H1 (cell line): ENCODE results near the gene ABCA13. TPM values are rescaled to one million over a fixed set of nuclear protein-coding genes. Genes with fewer than 3 reads are reported as not detected.

Experiments
- CTCF ChIA-PET: fragments of 300-600 bp; sonication (Branson Sonifier 250); formaldehyde crosslinking; loops from one replicate; lab custom pipeline; 2021; ENCODE audit not compliant: partially characterized antibody; lab: Charles Lee
- POLR2A ChIA-PET: fragments of 300-600 bp; sonication (Branson Sonifier 250); formaldehyde crosslinking; loops from one replicate; lab custom pipeline; 2021; ENCODE audit warnings: inconsistent platforms; ENCODE audit not compliant: partially characterized antibody; lab: Charles Lee
- DNase-seq, 2 experiments: peaks; one replicate each; pipeline versions ENCODE4 v3.0.0 to v3.0.0-alpha.2; 2010 to 2022; ENCODE audit warnings: low spot score in 2 of 2, low read depth in 1 of 2, mixed read lengths in 1 of 2
- FAIRE-seq: peaks from 2 replicates; lab custom pipeline; 2011; peaks lifted over from hg19 to GRCh38; lab: Jason Lieb, UNC
- H2AFZ ChIP-seq: 2 replicates; pipeline ENCODE4 v1.8.1; 2012; ENCODE audit warnings: low read length, inconsistent platforms
- H2AK5ac ChIP-seq: 2 replicates; pipeline ENCODE4 v1.6.1; 2013; ENCODE audit warnings: low read depth, low read length
- H2BK120ac ChIP-seq: replicated peaks from 2 replicates; pipeline ENCODE3; 2013; ENCODE audit warnings: low read depth, low read length, inconsistent platforms
- H2BK12ac ChIP-seq: 2 replicates; pipeline ENCODE4 v1.6.1; 2013; ENCODE audit warnings: low read depth, low read length
- H2BK15ac ChIP-seq: 2 replicates; pipeline ENCODE4 v1.6.1; 2013; ENCODE audit warnings: low read length
- H2BK20ac ChIP-seq: 2 replicates; pipeline ENCODE4 v1.6.1; 2013; ENCODE audit warnings: low read length
- H2BK5ac ChIP-seq: 2 replicates; pipeline ENCODE4 v1.6.1; 2013; ENCODE audit warnings: low read depth, low read length
- H3K14ac ChIP-seq: 2 replicates; pipeline ENCODE4 v1.6.1; 2013; ENCODE audit warnings: inconsistent platforms; ENCODE audit not compliant: insufficient read length
- H3K18ac ChIP-seq: 2 replicates; pipeline ENCODE4 v1.6.1; 2013; ENCODE audit warnings: low read length; ENCODE audit errors: extremely low read depth
- H3K23ac ChIP-seq: 2 replicates; pipeline ENCODE4 v1.6.1; 2013; ENCODE audit warnings: inconsistent platforms; ENCODE audit not compliant: insufficient read length
- H3K23me2 ChIP-seq: 2 replicates; pipeline ENCODE4 v1.6.1; 2013; ENCODE audit warnings: low read depth, low read length
- H3K27ac ChIP-seq: 2 replicates; pipeline ENCODE4 v1.6.1; 2011; ENCODE audit warnings: low read depth, low read length, inconsistent platforms
- H3K27me3 ChIP-seq, 4 experiments: replicated peaks in 1 of 4; 1 replicate in 1 of 4; 2 replicates in 3 of 4; pipeline versions ENCODE4 v1.6.1 to v1.8.1; 2011 to 2013; ENCODE audit warnings: low read length in 3 of 4, mild to moderate bottlenecking in 3 of 4, inconsistent platforms in 2 of 4, mixed read lengths in 2 of 4, moderate library complexity in 1 of 4; ENCODE audit not compliant: control insufficient read depth in 3 of 4, insufficient read depth in 3 of 4; ENCODE audit errors: extremely low read depth in 1 of 4
- H3K36me3 ChIP-seq, 4 experiments: 2 replicates each; pipeline versions ENCODE4 v1.6.1 to v1.8.1; 2011 to 2013; ENCODE audit warnings: mild to moderate bottlenecking in 4 of 4, low read length in 3 of 4, moderate library complexity in 2 of 4, control low read depth in 1 of 4, inconsistent platforms in 1 of 4; ENCODE audit not compliant: insufficient read depth in 4 of 4, control insufficient read depth in 2 of 4
- H3K4ac ChIP-seq: replicated peaks from 2 replicates; pipeline ENCODE3; 2013; ENCODE audit warnings: low read length, low read depth, mixed read lengths, inconsistent platforms; ENCODE audit not compliant: insufficient read length
- H3K4me1 ChIP-seq, 4 experiments: replicated peaks in 1 of 4; 1 replicate in 1 of 4; 2 replicates in 3 of 4; pipeline versions ENCODE4 v1.6.1 to v1.8.1; 2011 to 2013; ENCODE audit warnings: low read length in 3 of 4, inconsistent platforms in 2 of 4, mixed read lengths in 1 of 4; ENCODE audit not compliant: insufficient read depth in 4 of 4, control insufficient read depth in 3 of 4
- H3K4me2 ChIP-seq, 2 experiments: 2 replicates each; pipeline versions ENCODE4 v1.6.1 to v1.8.1; 2011 to 2013; ENCODE audit warnings: low read depth in 2 of 2, low read length in 2 of 2, control low read depth in 1 of 2, inconsistent platforms in 1 of 2, mild to moderate bottlenecking in 1 of 2; ENCODE audit not compliant: insufficient read depth in 1 of 2
- H3K4me3 ChIP-seq, 4 experiments: fragments of 200-600, 300-600 bp in 1 of 4; sonication (generic), shearing (Covaris generic), sonication (Bioruptor Twin) in 1 of 4; 2 replicates each; pipeline versions ENCODE4 v1.5.1 to v1.8.1; 2011 to 2016; ENCODE audit warnings: low read length in 4 of 4, low read depth in 3 of 4, control low read depth in 2 of 4, inconsistent platforms in 2 of 4, mild to moderate bottlenecking in 2 of 4, mixed read lengths in 1 of 4, moderate library complexity in 1 of 4; ENCODE audit not compliant: insufficient read depth in 2 of 4; ENCODE audit errors: extremely low read depth in 1 of 4
- H3K56ac ChIP-seq: replicated peaks from 2 replicates; pipeline ENCODE3; 2013; ENCODE audit warnings: low read depth, mild to moderate bottlenecking, mixed read lengths, low read length, inconsistent platforms; ENCODE audit not compliant: insufficient read length
- H3K79me1 ChIP-seq: 2 replicates; pipeline ENCODE4 v1.6.1; 2013; ENCODE audit warnings: low read depth, low read length, control low read depth
- H3K79me2 ChIP-seq, 2 experiments: 2 replicates each; pipeline versions ENCODE4 v1.6.1 to v1.8.1; 2012 to 2013; ENCODE audit warnings: low read length in 2 of 2, mild to moderate bottlenecking in 2 of 2, inconsistent platforms in 1 of 2; ENCODE audit not compliant: insufficient read depth in 2 of 2, control insufficient read depth in 1 of 2
- H3K9ac ChIP-seq, 4 experiments: replicated peaks in 1 of 4; 1 replicate in 1 of 4; 2 replicates in 3 of 4; pipeline versions ENCODE4 v1.6.1 to v1.8.1; 2011 to 2013; ENCODE audit warnings: low read depth in 3 of 4, low read length in 3 of 4, control low read depth in 2 of 4, mild to moderate bottlenecking in 2 of 4, moderate library complexity in 2 of 4, inconsistent platforms in 1 of 4; ENCODE audit errors: extremely low read depth in 1 of 4
- H3K9me3 ChIP-seq, 2 experiments: 2 replicates each; pipeline versions ENCODE4 v1.6.1 to v1.8.1; 2012 to 2013; ENCODE audit warnings: mild to moderate bottlenecking in 2 of 2, moderate library complexity in 2 of 2, control low read depth in 1 of 2, inconsistent platforms in 1 of 2, low read depth in 1 of 2, low read length in 1 of 2, mixed read lengths in 1 of 2; ENCODE audit not compliant: insufficient read depth in 2 of 2
- H4K20me1 ChIP-seq, 2 experiments: replicated peaks in 1 of 2; 2 replicates each; pipeline versions ENCODE3 to v1.8.1; 2011 to 2013; ENCODE audit warnings: inconsistent platforms in 2 of 2, low read length in 2 of 2, mild to moderate bottlenecking in 1 of 2; ENCODE audit not compliant: insufficient read depth in 2 of 2, control insufficient read depth in 1 of 2
- H4K5ac ChIP-seq: 2 replicates; pipeline ENCODE4 v1.6.1; 2013; ENCODE audit warnings: low read length, low read depth, mixed read lengths, inconsistent platforms; ENCODE audit not compliant: insufficient read length
- H4K8ac ChIP-seq: 2 replicates; pipeline ENCODE4 v1.8.0; 2013; ENCODE audit warnings: mild to moderate bottlenecking, moderate library complexity, low read length, inconsistent platforms; ENCODE audit not compliant: insufficient read depth; ENCODE audit errors: extremely low read depth
- H4K91ac ChIP-seq: replicated peaks from 2 replicates; pipeline ENCODE3; 2013; ENCODE audit warnings: low read length, mixed read lengths, inconsistent platforms; ENCODE audit not compliant: insufficient read length
- WGBS, 2 experiments: shearing (Covaris generic) in 1 of 2; methylation state at CpG; one replicate each; pipeline versions ENCODE4 v1.1.6 to v1.1.7; 2013 to 2015; ENCODE audit warnings: low lambda C conversion rate in 2 of 2, mixed read lengths in 2 of 2, inconsistent platforms in 1 of 2, low coverage in 1 of 2, missing lambda C conversion rate in 1 of 2; ENCODE audit not compliant: insufficient replicate concordance in 2 of 2, insufficient coverage in 1 of 2, insufficient read length in 1 of 2; ENCODE audit errors: extremely low coverage in 1 of 2, missing lambda C conversion rate in 1 of 2; 5-methylcytosine and 5-hydroxymethylcytosine counted together
- polyA plus RNA-seq, 7 experiments: library from polyadenylated mRNA; depleted of rRNA in 3 of 7; stranded (reverse) in 5 of 7; unstranded in 2 of 7; fragments of >200 nt in 5 of 7; fragments of 200-250 nt in 2 of 7; gene quantifications; 1 replicate in 5 of 7; 2 replicates in 1 of 7; 4 replicates in 1 of 7; pipeline versions ENCODE4 v1.2.1 to v1.2.3, GENCODE V29; 2011 to 2013; ENCODE audit warnings: missing spikeins in 2 of 7, mixed read lengths in 2 of 7
- total RNA-seq: library from RNA; stranded (reverse); fragmentation: NEBNext Ultra II Directional; extraction: Animal tissue kit (Norgen Biotek cat#: 25700); gene quantifications from 2 replicates; pipeline ENCODE4 v1.2.1, GENCODE V29; 2021

ABCA13 gene
- total and polyA plus RNA-seq, 2 of the 8 experiments (the other 6 are each of a cell fraction or from before 2014, with no cell fraction given) = 0.07 to 0.09 TPM

- H2BK120ac ChIP-seq = no peak overlapping the region
- 0 out of 8 replicates have a peak overlapping the region, but pooled peaks of 1 of the 4 experiments have one; percentile 13 for H3K4me3 ChIP-seq
- WGBS, 2 experiments = 78% methylated on average over 5 of the region's 5 CpGs; no CpG with 5 or more reads in 1 of the 2 experiments
- H3K9ac ChIP-seq = no peak overlapping the region
- no peak overlapping the region for H3K23ac ChIP-seq
- H2BK15ac ChIP-seq = no peak overlapping the region; the same call in 1 of the 2 replicates
- H2BK12ac ChIP-seq = no peak overlapping the region
- POLR2A ChIA-PET = no interaction called here
- no peak for DNase-seq
- H3K4ac ChIP-seq = no peak overlapping the region
- H3K4me1 ChIP-seq = peaks cover 0 to 10% (median 4%) of the 10 kb centered on the region in 4 experiments; a peak in 4 of 7 replicates
- H2AK5ac ChIP-seq = no peak overlapping the region
- H4K91ac ChIP-seq = peak overlapping the region; percentile 72
- H3K4me2 ChIP-seq = peak overlapping the region in 1 of 2 experiments; percentile 26; a peak in 1 of 4 replicates
- H4K20me1 ChIP-seq = no peaks in the 10 kb centered on the region
- H3K18ac ChIP-seq = no peak overlapping the region
- no peak overlapping the region for H4K8ac ChIP-seq
- H3K23me2 ChIP-seq = no peaks in the 10 kb centered on the region
- no peaks in the 10 kb centered on the region for H3K27me3 ChIP-seq
- H3K36me3 ChIP-seq = no peaks in the 10 kb centered on the region
- H3K79me2 ChIP-seq = no peaks in the 10 kb centered on the region
- H2BK20ac ChIP-seq = no peak overlapping the region
- no peak overlapping the region for H3K27ac ChIP-seq
- H4K5ac ChIP-seq = peak overlapping the region; percentile 48
- CTCF ChIA-PET = no interaction called here
- no peak overlapping the region for H3K56ac ChIP-seq
- peaks cover 3 to 5% of the 10 kb centered on the region in 2 experiments; a peak in 1 of 4 replicates for H3K9me3 ChIP-seq
- no peaks in the 10 kb centered on the region for H3K79me1 ChIP-seq
- H2AFZ ChIP-seq = no peak overlapping the region
- H2BK5ac ChIP-seq = no peak overlapping the region
- H3K14ac ChIP-seq = no peak overlapping the region
- peak; percentile 66 for FAIRE-seq
These were observed 12.1 kb downstream of the ABCA13 start for GRCh38 chr7:48183370-48183743.
